Left lung (tissue), 10 donors: Measurements from ENCODE around the gene ZNF148. TPM values are rescaled to one million over a fixed set of nuclear protein-coding genes. Genes with fewer than 3 reads are reported as not detected.

ENCODE experiments used
- ATAC-seq: fragments of 200-7000 bp; cut with Tn5 transposase; one replicate; pipeline ENCODE4 v1.9.1; 2020; ENCODE audit warnings: moderate library complexity
- DNase-seq, 4 donors: peaks; one replicate each; pipeline ENCODE4 v3.0.0-alpha.2; 2013 to 2020
- H3K27ac ChIP-seq, 2 donors: fragments of 200-600 bp; sonication (generic) in 1 of 2; one replicate each; pipeline versions ENCODE4 v1.5.0 to v1.8.0; 2020 to 2021
- H3K27me3 ChIP-seq, 2 donors: fragments of 200-600 bp; sonication (generic) in 1 of 2; one replicate each; pipeline versions ENCODE4 v1.5.0 to v1.8.0; 2020 to 2021
- H3K36me3 ChIP-seq, 2 donors: fragments of 200-600 bp; sonication (generic) in 1 of 2; one replicate each; pipeline versions ENCODE4 v1.5.0 to v1.8.0; 2020 to 2021
- H3K4me1 ChIP-seq, 2 donors: fragments of 200-600 bp; one replicate each; pipeline ENCODE4 v1.8.0; 2021
- H3K4me3 ChIP-seq, 2 donors: fragments of 200-600 bp; sonication (generic) in 1 of 2; one replicate each; pipeline versions ENCODE4 v1.5.0 to v1.8.0; 2020 to 2021; ENCODE audit warnings: mild to moderate bottlenecking in 1 of 2
- H3K9me3 ChIP-seq, 2 donors: fragments of 200-600 bp; sonication (generic) in 1 of 2; one replicate each; pipeline versions ENCODE4 v1.5.0 to v1.8.0; 2020 to 2021
- intact Hi-C, 2 donors: fragments of 100-400 bp; cut with DNase I; formaldehyde crosslinking; loops; one replicate each; pipeline versions ENCODE4 v1.11.2 to v1.14.2; 2022
- polyA plus RNA-seq, 6 donors: library from polyadenylated mRNA; unstranded; fragments of 120-200 nt; gene quantifications; one replicate each; pipeline ENCODE4 v1.2.1, GENCODE V29; 2013; ENCODE audit not compliant: insufficient read length in 6 of 6
- total RNA-seq, 2 donors: library from RNA; stranded (reverse); fragmentation: NEBNext Ultra II Directional; extraction: Animal tissue kit (Norgen Biotek cat#: 25700); gene quantifications; one replicate each; pipeline ENCODE4 v1.2.1, GENCODE V29; 2021
- TF ChIP-seq, protein P1 (sequence below), 2 donors: fragments of 200-600 bp; sonication (generic) in 1 of 2; IDR thresholded peaks; one replicate each; pipeline versions ENCODE4 v1.5.0 to v1.8.0; 2021; ENCODE audit warnings: antibody characterized with exemption in 2 of 2
- donor health status: DM: no; HTN: yes; CAD: no.
- donor health status: DM: no; HTN: no; CAD: no.

The ZNF148 gene
- total and polyA plus RNA-seq, 8 donors = 35.2 to 44.9 (median 40.3) TPM

DNA sequence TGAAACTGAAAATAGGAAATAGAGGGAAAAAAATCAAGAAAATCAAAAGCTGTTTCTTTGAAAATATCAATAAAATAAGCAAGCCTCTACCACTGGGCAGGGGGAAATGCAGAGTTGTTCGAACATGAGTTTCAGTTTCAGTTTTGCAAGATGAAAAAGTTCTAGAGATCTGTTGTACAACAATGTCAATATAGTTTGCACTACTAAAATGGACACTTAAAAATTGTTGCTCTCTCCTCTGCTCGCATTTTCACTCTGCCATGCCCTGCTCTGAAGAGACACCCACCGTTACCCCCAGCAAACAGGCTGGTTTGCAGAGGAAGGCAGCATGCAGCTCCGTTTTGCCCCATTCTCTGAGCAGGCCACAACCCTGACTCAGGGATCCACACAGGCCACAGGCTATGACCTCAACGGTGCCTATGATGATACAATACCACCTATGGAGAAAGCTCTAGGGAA is 64.5 kb downstream of the ZNF148 start:
- H3K4me3 ChIP-seq = peak overlapping the region; percentile 10 to 23
- no peaks in the 10 kb centered on the region for H3K9me3 ChIP-seq
- TF ChIP-seq, protein P1, sequence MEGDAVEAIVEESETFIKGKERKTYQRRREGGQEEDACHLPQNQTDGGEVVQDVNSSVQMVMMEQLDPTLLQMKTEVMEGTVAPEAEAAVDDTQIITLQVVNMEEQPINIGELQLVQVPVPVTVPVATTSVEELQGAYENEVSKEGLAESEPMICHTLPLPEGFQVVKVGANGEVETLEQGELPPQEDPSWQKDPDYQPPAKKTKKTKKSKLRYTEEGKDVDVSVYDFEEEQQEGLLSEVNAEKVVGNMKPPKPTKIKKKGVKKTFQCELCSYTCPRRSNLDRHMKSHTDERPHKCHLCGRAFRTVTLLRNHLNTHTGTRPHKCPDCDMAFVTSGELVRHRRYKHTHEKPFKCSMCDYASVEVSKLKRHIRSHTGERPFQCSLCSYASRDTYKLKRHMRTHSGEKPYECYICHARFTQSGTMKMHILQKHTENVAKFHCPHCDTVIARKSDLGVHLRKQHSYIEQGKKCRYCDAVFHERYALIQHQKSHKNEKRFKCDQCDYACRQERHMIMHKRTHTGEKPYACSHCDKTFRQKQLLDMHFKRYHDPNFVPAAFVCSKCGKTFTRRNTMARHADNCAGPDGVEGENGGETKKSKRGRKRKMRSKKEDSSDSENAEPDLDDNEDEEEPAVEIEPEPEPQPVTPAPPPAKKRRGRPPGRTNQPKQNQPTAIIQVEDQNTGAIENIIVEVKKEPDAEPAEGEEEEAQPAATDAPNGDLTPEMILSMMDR (IDR thresholded peaks at IDR 0.05) = no peak
- peaks cover 0 to 17% of the 10 kb centered on the region in 2 donors for H3K36me3 ChIP-seq
- peaks cover 0 to 18% of the 10 kb centered on the region in 2 donors for H3K4me1 ChIP-seq
- no peaks in the 10 kb centered on the region for H3K27me3 ChIP-seq
- intact Hi-C loops = no loop called here
- no peak for DNase-seq
- peak overlapping the region in 1 of 2 donors; percentile 48 for H3K27ac ChIP-seq
- peak; percentile 90 for ATAC-seq

DNA sequence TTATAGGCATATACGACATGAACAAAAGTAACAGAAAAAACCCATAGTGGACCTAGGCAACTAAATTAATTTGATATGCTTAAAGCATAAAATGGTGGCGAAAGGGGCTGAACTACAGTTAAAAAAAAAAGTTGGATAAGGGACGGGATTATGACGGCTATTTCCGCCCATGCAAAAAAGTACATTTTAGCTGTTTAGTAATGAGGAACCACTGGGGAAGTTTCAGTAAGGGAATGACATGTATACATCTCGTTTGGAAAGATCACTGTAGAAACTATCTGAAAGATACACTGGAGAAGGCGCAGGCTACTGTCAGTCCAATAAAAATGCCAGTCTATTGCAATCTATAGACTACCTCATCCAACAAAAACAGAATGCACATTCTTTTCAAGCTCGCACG is 65.6 kb downstream of the ZNF148 start:
- Histone ChIP-seq H3K4me3 (no peak overlapping the region), H3K36me3 (peaks cover 0 to 15% of the 10 kb centered on the region in 2 donors), H3K27me3 (no peaks in the 10 kb centered on the region), H3K9me3 (no peaks in the 10 kb centered on the region), H3K27ac (no peak overlapping the region), H3K4me1 (peaks cover 0 to 18% of the 10 kb centered on the region in 2 donors)
- DNase-seq = no peak
- ATAC-seq = no peak
- TF ChIP-seq, protein P1 (IDR thresholded peaks at IDR 0.05) = no peak
- intact Hi-C loops = no loop called here

DNA sequence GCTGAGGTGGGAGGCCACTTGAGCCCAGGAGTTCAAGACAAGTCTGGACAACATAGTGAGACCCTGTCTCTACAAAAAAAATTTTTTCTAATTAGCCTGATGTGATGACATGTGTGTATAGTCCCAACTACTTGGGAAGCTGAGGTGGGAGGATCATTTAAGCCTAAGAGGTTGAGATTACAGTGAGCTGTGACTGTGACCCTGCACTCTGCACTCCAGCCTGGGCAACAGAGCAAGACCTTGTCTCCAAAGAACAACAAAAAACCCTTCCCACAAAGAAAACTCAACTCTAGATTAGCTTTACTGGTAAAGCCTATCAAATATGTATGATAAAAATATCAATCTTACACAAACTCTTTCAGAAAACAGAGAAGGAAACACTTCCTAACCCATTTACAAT is 68.5 kb downstream of the ZNF148 start:
- no peak overlapping the region for H3K4me3 ChIP-seq
- H3K36me3 ChIP-seq = peaks cover 0 to 8% of the 10 kb centered on the region in 2 donors
- no peak overlapping the region for H3K27ac ChIP-seq
- H3K27me3 ChIP-seq = no peaks in the 10 kb centered on the region
- ATAC-seq (no peak), DNase-seq (no peak)
- intact Hi-C loops = no loop called here
- TF ChIP-seq, protein P1 (IDR thresholded peaks at IDR 0.05) = no peak
- H3K4me1 ChIP-seq = peaks cover 0 to 17% of the 10 kb centered on the region in 2 donors
- H3K9me3 ChIP-seq = no peaks in the 10 kb centered on the region

DNA sequence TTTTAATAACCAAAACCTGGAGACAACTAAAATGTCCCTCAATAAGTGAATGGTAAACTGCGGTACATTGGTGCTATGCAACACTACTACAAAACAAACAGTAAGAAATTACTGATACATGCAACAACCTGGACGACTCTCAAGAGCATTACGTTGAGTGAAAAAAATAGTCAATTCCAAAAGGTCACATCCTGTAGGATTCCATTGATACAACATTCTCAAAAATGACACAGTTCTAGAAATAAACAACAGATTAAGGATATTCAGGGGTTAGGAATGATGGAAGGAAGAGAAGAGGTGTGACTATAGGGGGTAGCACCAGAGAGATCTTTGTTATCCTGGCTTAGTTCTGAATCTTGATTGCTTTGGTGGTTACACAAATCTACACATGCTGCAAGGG is 72.2 kb downstream of the ZNF148 start:
- Histone ChIP-seq H3K4me3 (no peak overlapping the region), H3K9me3 (no peaks in the 10 kb centered on the region), H3K4me1 (no peaks in the 10 kb centered on the region), H3K27ac (no peak overlapping the region), H3K36me3 (peaks cover 0 to 8% of the 10 kb centered on the region in 2 donors), H3K27me3 (no peaks in the 10 kb centered on the region)
- TF ChIP-seq, protein P1 (IDR thresholded peaks at IDR 0.05) = no peak
- ATAC-seq (no peak), DNase-seq (no peak)
- intact Hi-C loops = no loop called here

DNA sequence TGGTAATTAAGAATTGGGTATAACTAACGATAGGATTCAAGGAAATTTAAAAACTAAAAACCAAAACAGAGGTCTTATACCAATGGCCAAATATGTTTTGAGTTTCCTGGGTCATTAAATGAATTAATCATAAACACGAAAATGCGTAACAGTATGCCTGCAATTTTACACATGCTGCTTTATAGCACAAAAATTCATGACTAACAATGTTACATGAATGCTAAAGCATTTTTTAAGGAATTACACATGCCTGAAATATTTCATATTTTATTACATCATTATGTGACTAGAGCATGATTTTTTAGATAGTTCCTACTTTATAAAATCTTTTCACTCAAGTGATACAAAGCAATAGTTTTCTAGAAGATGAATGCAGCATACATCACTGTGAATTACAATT is 74.7 kb downstream of the ZNF148 start:
- H3K4me3 ChIP-seq = no peak overlapping the region
- peaks cover 0 to 8% of the 10 kb centered on the region in 2 donors for H3K36me3 ChIP-seq
- no peak for ATAC-seq
- no peak for DNase-seq
- no peaks in the 10 kb centered on the region for H3K27me3 ChIP-seq
- intact Hi-C loops = no loop called here
- H3K4me1 ChIP-seq = no peaks in the 10 kb centered on the region
- H3K9me3 ChIP-seq = no peaks in the 10 kb centered on the region
- H3K27ac ChIP-seq = no peak overlapping the region
- TF ChIP-seq, protein P1 (IDR thresholded peaks at IDR 0.05) = no peak
